ENCODE measurements around the gene AK8. TPM values are rescaled to one million over a fixed set of nuclear protein-coding genes. Genes with fewer than 3 reads are reported as not detected.

The AK8 gene
- total RNA-seq, 4 donors from 2014 or later, result 1.4 to 3.7 (median 1.8) TPM

GRCh38 chr9:132783006-132783405, 95.1 kb downstream of the AK8 start:
- no peaks in the 10 kb centered on the region for H3K4me1 ChIP-seq
- 57% methylated on average over 4 of the region's 4 CpGs for whole genome bisulfite sequencing
- no peak overlapping the region for H3K4me3 ChIP-seq
- no peaks in the 10 kb centered on the region for H3K9me3 ChIP-seq
- peaks cover 4% of the 10 kb centered on the region for H3K27me3 ChIP-seq
- TF ChIP-seq CTCF (IDR thresholded peaks at IDR 0.05), result no peak
- no peak for TF ChIP-seq POLR2A (IDR thresholded peaks at IDR 0.05)
- TF ChIP-seq POLR2AphosphoS5 (IDR thresholded peaks at IDR 0.05), result no peak
- no peak for TF ChIP-seq EP300 (IDR thresholded peaks at IDR 0.05)
- H3K36me3 ChIP-seq, result no peaks in the 10 kb centered on the region
- DNase-seq (ENCODE audit: low spot score in 2 of 2), result peak in 1 of 2 donors; percentile 8
- H3K27ac ChIP-seq, result no peak overlapping the region

GRCh38 chr9:132782037-132782436, 96.0 kb downstream of the AK8 start:
- 58% methylated on average over 9 of the region's 9 CpGs for WGBS
- TF ChIP-seq EP300 (IDR thresholded peaks at IDR 0.05), result no peak
- no peak for TF ChIP-seq CTCF (IDR thresholded peaks at IDR 0.05)
- no peak for TF ChIP-seq POLR2AphosphoS5 (IDR thresholded peaks at IDR 0.05)
- TF ChIP-seq POLR2A (IDR thresholded peaks at IDR 0.05), result no peak
- Histone ChIP-seq H3K4me3 (no peak overlapping the region), H3K27me3 (peaks cover 4% of the 10 kb centered on the region), H3K27ac (no peak overlapping the region), H3K4me1 (no peaks in the 10 kb centered on the region), H3K36me3 (no peaks in the 10 kb centered on the region), H3K9me3 (no peaks in the 10 kb centered on the region)
- no peak for DNase-seq (ENCODE audit: low spot score in 2 of 2)

GRCh38 chr9:132780230-132781007, 97.7 kb downstream of the AK8 start:
- Histone ChIP-seq H3K36me3 (no peaks in the 10 kb centered on the region), H3K27me3 (peaks cover 4% of the 10 kb centered on the region), H3K27ac (no peak overlapping the region), H3K9me3 (no peaks in the 10 kb centered on the region), H3K4me3 (no peak overlapping the region), H3K4me1 (no peaks in the 10 kb centered on the region)
- 57% methylated on average over 8 of the region's 8 CpGs for WGBS
- no peak for TF ChIP-seq POLR2A (IDR thresholded peaks at IDR 0.05)
- TF ChIP-seq EP300 (IDR thresholded peaks at IDR 0.05), result no peak
- TF ChIP-seq POLR2AphosphoS5 (IDR thresholded peaks at IDR 0.05), result no peak
- no peak for TF ChIP-seq CTCF (IDR thresholded peaks at IDR 0.05)
- DNase-seq (ENCODE audit: low spot score in 2 of 2), result peak in 1 of 2 donors; percentile 57

GRCh38 chr9:132776891-132777290, 101.2 kb downstream of the AK8 start:
- Histone ChIP-seq H3K9me3 (no peaks in the 10 kb centered on the region), H3K4me3 (no peak overlapping the region), H3K4me1 (no peaks in the 10 kb centered on the region), H3K27ac (no peak overlapping the region), H3K36me3 (no peaks in the 10 kb centered on the region), H3K27me3 (peaks cover 4% of the 10 kb centered on the region)
- WGBS, result 100% methylated on average over 4 of the region's 6 CpGs
- TF ChIP-seq CTCF (IDR thresholded peaks at IDR 0.05), result no peak
- no peak for TF ChIP-seq EP300 (IDR thresholded peaks at IDR 0.05)
- no peak for TF ChIP-seq POLR2A (IDR thresholded peaks at IDR 0.05)
- TF ChIP-seq POLR2AphosphoS5 (IDR thresholded peaks at IDR 0.05), result no peak
- DNase-seq (ENCODE audit: low spot score in 2 of 2), result peak in 1 of 2 donors; percentile 61

GRCh38 chr9:132776268-132776667, 101.8 kb downstream of the AK8 start:
- no peaks in the 10 kb centered on the region for H3K4me1 ChIP-seq
- H3K9me3 ChIP-seq, result no peaks in the 10 kb centered on the region
- WGBS, result 89% methylated on average over 11 of the region's 11 CpGs
- H3K36me3 ChIP-seq, result no peaks in the 10 kb centered on the region
- TF ChIP-seq EP300 (IDR thresholded peaks at IDR 0.05) (no peak), CTCF (IDR thresholded peaks at IDR 0.05) (no peak)
- H3K4me3 ChIP-seq, result no peak overlapping the region
- peaks cover 4% of the 10 kb centered on the region for H3K27me3 ChIP-seq
- DNase-seq (ENCODE audit: low spot score in 2 of 2), result peak in 1 of 2 donors; percentile 72
- no peak overlapping the region for H3K27ac ChIP-seq
